PFSK-1 (cell line): ENCODE results near the gene XKR7.

Experiments
- FOXP2 ChIP-seq: optimal IDR thresholded peaks from 2 replicates; pipeline ENCODE3; 2011; ENCODE audit warnings: borderline replicate concordance, control low read depth, inconsistent platforms; ENCODE audit not compliant: insufficient read depth; ENCODE audit errors: extremely low read length, extremely low read depth
- POLR2AphosphoS5 ChIP-seq: IDR thresholded peaks from 2 replicates; pipeline ENCODE4 v1.6.1; 2012; ENCODE audit warnings: low read depth, mild to moderate bottlenecking, control low read depth, low read length, moderate library complexity
- SIN3A ChIP-seq: IDR thresholded peaks from 2 replicates; pipeline ENCODE4 v1.6.1; 2012; ENCODE audit warnings: mild to moderate bottlenecking, low read length, moderate library complexity, borderline replicate concordance; ENCODE audit not compliant: insufficient read depth
- TAF1 ChIP-seq: IDR thresholded peaks from 2 replicates; pipeline ENCODE4 v1.6.1; 2012; ENCODE audit warnings: low read length, control low read depth, borderline replicate concordance; ENCODE audit not compliant: insufficient read depth
- TF ChIP-seq, protein P1 (sequence below), 2 experiments: IDR thresholded peaks; 2 replicates each; pipeline versions ENCODE4 v1.6.1 to v1.8.0; 2011 to 2012; ENCODE audit warnings: low read depth in 2 of 2, low read length in 2 of 2, control low read depth in 1 of 2, inconsistent platforms in 1 of 2, mild to moderate bottlenecking in 1 of 2, moderate library complexity in 1 of 2; ENCODE audit not compliant: insufficient read depth in 1 of 2

XKR7 gene

DNA sequence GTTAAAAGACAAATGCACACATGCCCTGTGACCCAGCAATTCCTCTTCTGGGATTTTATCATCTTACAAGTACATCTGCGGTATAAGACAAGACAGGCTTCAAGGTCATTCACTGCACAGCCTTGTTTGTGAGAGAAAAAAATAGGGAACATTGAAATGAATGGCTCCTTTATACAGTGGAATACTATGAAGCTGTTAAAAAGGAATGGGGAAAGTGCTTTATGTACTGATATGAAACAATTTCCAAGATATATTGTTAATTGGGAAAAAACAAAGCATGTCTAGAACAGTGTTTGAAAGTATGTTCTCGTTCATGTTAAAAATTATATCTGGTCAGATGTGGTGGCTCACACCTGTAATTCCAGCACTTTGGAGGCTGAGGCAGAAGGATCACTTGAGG lies 41.5 kb upstream of the XKR7 start:
- TF ChIP-seq SIN3A (no peak), FOXP2 (no peak), TAF1 (no peak), POLR2AphosphoS5 (no peak)
- TF ChIP-seq, protein P1, sequence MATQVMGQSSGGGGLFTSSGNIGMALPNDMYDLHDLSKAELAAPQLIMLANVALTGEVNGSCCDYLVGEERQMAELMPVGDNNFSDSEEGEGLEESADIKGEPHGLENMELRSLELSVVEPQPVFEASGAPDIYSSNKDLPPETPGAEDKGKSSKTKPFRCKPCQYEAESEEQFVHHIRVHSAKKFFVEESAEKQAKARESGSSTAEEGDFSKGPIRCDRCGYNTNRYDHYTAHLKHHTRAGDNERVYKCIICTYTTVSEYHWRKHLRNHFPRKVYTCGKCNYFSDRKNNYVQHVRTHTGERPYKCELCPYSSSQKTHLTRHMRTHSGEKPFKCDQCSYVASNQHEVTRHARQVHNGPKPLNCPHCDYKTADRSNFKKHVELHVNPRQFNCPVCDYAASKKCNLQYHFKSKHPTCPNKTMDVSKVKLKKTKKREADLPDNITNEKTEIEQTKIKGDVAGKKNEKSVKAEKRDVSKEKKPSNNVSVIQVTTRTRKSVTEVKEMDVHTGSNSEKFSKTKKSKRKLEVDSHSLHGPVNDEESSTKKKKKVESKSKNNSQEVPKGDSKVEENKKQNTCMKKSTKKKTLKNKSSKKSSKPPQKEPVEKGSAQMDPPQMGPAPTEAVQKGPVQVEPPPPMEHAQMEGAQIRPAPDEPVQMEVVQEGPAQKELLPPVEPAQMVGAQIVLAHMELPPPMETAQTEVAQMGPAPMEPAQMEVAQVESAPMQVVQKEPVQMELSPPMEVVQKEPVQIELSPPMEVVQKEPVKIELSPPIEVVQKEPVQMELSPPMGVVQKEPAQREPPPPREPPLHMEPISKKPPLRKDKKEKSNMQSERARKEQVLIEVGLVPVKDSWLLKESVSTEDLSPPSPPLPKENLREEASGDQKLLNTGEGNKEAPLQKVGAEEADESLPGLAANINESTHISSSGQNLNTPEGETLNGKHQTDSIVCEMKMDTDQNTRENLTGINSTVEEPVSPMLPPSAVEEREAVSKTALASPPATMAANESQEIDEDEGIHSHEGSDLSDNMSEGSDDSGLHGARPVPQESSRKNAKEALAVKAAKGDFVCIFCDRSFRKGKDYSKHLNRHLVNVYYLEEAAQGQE (IDR thresholded peaks at IDR 0.05; ENCODE audit: insufficient read depth in 1 of 2, low read depth in 2 of 2, low read length in 2 of 2) = no peak

- TF ChIP-seq SIN3A (no peak), TAF1 (no peak), POLR2AphosphoS5 (no peak), FOXP2 (no peak)
- TF ChIP-seq, protein P1 (IDR thresholded peaks at IDR 0.05; ENCODE audit: insufficient read depth in 1 of 2, low read depth in 2 of 2, low read length in 2 of 2) = no peak
These were observed 40.3 kb upstream of the XKR7 start for GRCh38 chr20:31927627-31928159.

GRCh38 chr20:31930779-31931178 lies 37.2 kb upstream of the XKR7 start:
- no peak for TF ChIP-seq POLR2AphosphoS5
- TF ChIP-seq SIN3A = no peak
- TF ChIP-seq TAF1 = no peak
- TF ChIP-seq, protein P1 (IDR thresholded peaks at IDR 0.05; ENCODE audit: insufficient read depth in 1 of 2, low read depth in 2 of 2, low read length in 2 of 2) = no peak
- no peak for TF ChIP-seq FOXP2

GRCh38 chr20:31933698-31934097 lies 34.3 kb upstream of the XKR7 start:
- no peak for TF ChIP-seq SIN3A
- TF ChIP-seq, protein P1 (IDR thresholded peaks at IDR 0.05; ENCODE audit: insufficient read depth in 1 of 2, low read depth in 2 of 2, low read length in 2 of 2) = no peak
- TF ChIP-seq FOXP2 = no peak
- TF ChIP-seq POLR2AphosphoS5 = no peak
- TF ChIP-seq TAF1 = no peak

GRCh38 chr20:31934491-31934890 lies 33.5 kb upstream of the XKR7 start:
- TF ChIP-seq POLR2AphosphoS5 = no peak
- TF ChIP-seq FOXP2 = no peak
- no peak for TF ChIP-seq SIN3A
- TF ChIP-seq, protein P1 (IDR thresholded peaks at IDR 0.05; ENCODE audit: insufficient read depth in 1 of 2, low read depth in 2 of 2, low read length in 2 of 2) = no peak
- TF ChIP-seq TAF1 = no peak
